Aorta (tissue), 5 donors: ENCODE measurements around the gene ALPL. TPM values are rescaled to one million over a fixed set of nuclear protein-coding genes. Genes with fewer than 3 reads are reported as not detected.
A peak's percentile ranks its signal among the peaks of the same experiment; 100 is the strongest.

ENCODE experiments used
- ATAC-seq: fragments of 200-7000 bp; cut with Tn5 transposase; one replicate; pipeline ENCODE4 v1.9.1; 2022; ENCODE audit warnings: moderate library complexity; ENCODE audit not compliant: low FRiP score
- DNase-seq, 2 donors: peaks; one replicate each; pipeline ENCODE4 v3.0.0-alpha.2; 2020
- H3K27ac ChIP-seq, 2 donors: one replicate each; pipeline ENCODE4 v1.5.1; 2013; ENCODE audit warnings: low read length in 2 of 2, mild to moderate bottlenecking in 2 of 2, moderate library complexity in 2 of 2, control low read depth in 1 of 2, inconsistent platforms in 1 of 2, low read depth in 1 of 2
- H3K27me3 ChIP-seq, 2 donors: one replicate each; pipeline ENCODE4 v1.6.1; 2013; ENCODE audit warnings: control low read depth in 1 of 2, low read length in 1 of 2, mild to moderate bottlenecking in 1 of 2, moderate library complexity in 1 of 2; ENCODE audit not compliant: insufficient read depth in 2 of 2, control insufficient read depth in 1 of 2
- H3K36me3 ChIP-seq, 2 donors: one replicate each; pipeline ENCODE4 v1.6.1; 2013; ENCODE audit warnings: control low read depth in 1 of 2, low read length in 1 of 2, mild to moderate bottlenecking in 1 of 2; ENCODE audit not compliant: insufficient read depth in 2 of 2, control insufficient read depth in 1 of 2
- H3K4me1 ChIP-seq, 2 donors: one replicate each; pipeline ENCODE4 v1.6.1; 2013; ENCODE audit warnings: low read length in 2 of 2, control low read depth in 1 of 2, mild to moderate bottlenecking in 1 of 2, moderate library complexity in 1 of 2; ENCODE audit not compliant: insufficient read depth in 2 of 2, control insufficient read depth in 1 of 2
- H3K4me3 ChIP-seq, 2 donors: one replicate each; pipeline ENCODE4 v1.5.1; 2013; ENCODE audit warnings: low read length in 2 of 2, control low read depth in 1 of 2, mild to moderate bottlenecking in 1 of 2
- H3K9me3 ChIP-seq: one replicate; pipeline ENCODE4 v1.6.1; 2013; ENCODE audit warnings: mild to moderate bottlenecking, low read length; ENCODE audit not compliant: control insufficient read depth
- WGBS, 2 donors: extraction: QIAGEN DNeasy Blood & Tissue Kit; methylation state at CpG; one replicate each; pipeline ENCODE4 v1.1.7; 2013; 5-methylcytosine and 5-hydroxymethylcytosine counted together
- intact Hi-C, 2 donors: fragments of 100-400 bp; cut with DNase I; formaldehyde crosslinking; loops; one replicate each; pipeline versions ENCODE4 v1.14.2 to v1.15.0; 2022
- polyA plus RNA-seq, 2 donors: library from polyadenylated mRNA; stranded (reverse); fragments of 200-250 nt; gene quantifications; one replicate each; pipeline ENCODE4 v1.2.3, GENCODE V29; 2013
- total RNA-seq, 2 donors: library from RNA; stranded (reverse); fragmentation: NEBNext Ultra II Directional; extraction: Animal tissue kit (Norgen Biotek cat#: 25700); gene quantifications; one replicate each; pipeline ENCODE4 v1.2.1, GENCODE V29; 2021
- donor health status: healthy with polysubstance abuse.
- donor health status: Bipolar disorder and iron deficiency.
- donor health status: DM: no; HTN: no; CAD: no.
- donor health status: DM: no; HTN: no; CAD: no.
- donor health status: DM: yes; HTN: yes; CAD: no.

ALPL gene
- total and polyA plus RNA-seq, 4 donors: 2.5 to 22.3 (median 5.5) TPM

GRCh38 chr1:21490774-21491487 lies 18.3 kb upstream of the ALPL start:
- Histone ChIP-seq H3K27me3 (no peaks in the 10 kb centered on the region), H3K4me1 (no peaks in the 10 kb centered on the region), H3K9me3 (no peaks in the 10 kb centered on the region), H3K27ac (no peak overlapping the region), H3K4me3 (no peak overlapping the region), H3K36me3 (no peaks in the 10 kb centered on the region)
- ATAC-seq: no peak
- peak in 1 of 2 donors; percentile 48 for DNase-seq
- 46 to 48% methylated on average over 11 of the region's 11 CpGs for WGBS, 2 donors
- intact Hi-C loops: no loop called here

- no peaks in the 10 kb centered on the region for H3K4me1 ChIP-seq
- H3K27me3 ChIP-seq: no peaks in the 10 kb centered on the region
- H3K27ac ChIP-seq: no peak overlapping the region
- no peaks in the 10 kb centered on the region for H3K9me3 ChIP-seq
- DNase-seq: no peak
- H3K4me3 ChIP-seq: no peak overlapping the region
- no peak for ATAC-seq
- no peaks in the 10 kb centered on the region for H3K36me3 ChIP-seq
- intact Hi-C loops: no loop called here
- WGBS, 2 donors: 54 to 55% methylated on average over 8 of the region's 8 CpGs
These were observed 17.5 kb upstream of the ALPL start for GRCh38 chr1:21491488-21492355.

GRCh38 chr1:21492356-21492625 lies 16.9 kb upstream of the ALPL start:
- ATAC-seq (no peak), DNase-seq (no peak)
- no peak overlapping the region for H3K4me3 ChIP-seq
- no peaks in the 10 kb centered on the region for H3K36me3 ChIP-seq
- no peaks in the 10 kb centered on the region for H3K9me3 ChIP-seq
- no peaks in the 10 kb centered on the region for H3K27me3 ChIP-seq
- H3K27ac ChIP-seq: no peak overlapping the region
- 41 to 43% methylated on average over 4 of the region's 4 CpGs for WGBS, 2 donors
- no peaks in the 10 kb centered on the region for H3K4me1 ChIP-seq
- intact Hi-C loops: no loop called here

- DNase-seq (no peak), ATAC-seq (no peak)
- no peak overlapping the region for H3K4me3 ChIP-seq
- H3K27me3 ChIP-seq: no peaks in the 10 kb centered on the region
- intact Hi-C loops: no loop called here
- no peaks in the 10 kb centered on the region for H3K4me1 ChIP-seq
- no peaks in the 10 kb centered on the region for H3K36me3 ChIP-seq
- H3K9me3 ChIP-seq: no peaks in the 10 kb centered on the region
- WGBS, 2 donors: 61 to 67% methylated on average over 6 of the region's 6 CpGs
- H3K27ac ChIP-seq: no peak overlapping the region
These were observed 15.0 kb upstream of the ALPL start for GRCh38 chr1:21494196-21494595.

GRCh38 chr1:21495225-21495820 lies 13.9 kb upstream of the ALPL start:
- ATAC-seq: no peak
- intact Hi-C loops: no loop called here

GRCh38 chr1:21496063-21496462 lies 13.2 kb upstream of the ALPL start:
- intact Hi-C loops: no loop called here
- Histone ChIP-seq H3K27ac (no peak overlapping the region), H3K4me1 (no peaks in the 10 kb centered on the region), H3K27me3 (no peaks in the 10 kb centered on the region), H3K4me3 (no peak overlapping the region), H3K36me3 (no peaks in the 10 kb centered on the region), H3K9me3 (no peaks in the 10 kb centered on the region)
- WGBS, 2 donors: 89 to 96% methylated on average over 1 of the region's 1 CpG
- DNase-seq: no peak
- ATAC-seq: no peak

More at GRCh38 chr1:21495225-21495820, 13.9 kb upstream of the ALPL start:
- whole genome bisulfite sequencing, 2 donors: 83 to 84% methylated on average over 7 of the region's 7 CpGs
- Histone ChIP-seq H3K9me3 (no peaks in the 10 kb centered on the region), H3K36me3 (no peaks in the 10 kb centered on the region), H3K4me1 (no peaks in the 10 kb centered on the region), H3K4me3 (no peak overlapping the region), H3K27ac (no peak overlapping the region), H3K27me3 (no peaks in the 10 kb centered on the region)
- no peak for DNase-seq

GRCh38 chr1:21496886-21497285 lies 12.3 kb upstream of the ALPL start:
- Histone ChIP-seq H3K9me3 (no peaks in the 10 kb centered on the region), H3K4me3 (no peak overlapping the region), H3K27me3 (no peaks in the 10 kb centered on the region), H3K4me1 (no peaks in the 10 kb centered on the region), H3K27ac (no peak overlapping the region), H3K36me3 (no peaks in the 10 kb centered on the region)
- 81 to 87% methylated on average over 3 of the region's 3 CpGs for WGBS, 2 donors
- ATAC-seq (no peak), DNase-seq (no peak)
- intact Hi-C loops: no loop called here

- ATAC-seq: no peak
- WGBS, 2 donors: 50 to 51% methylated on average over 7 of the region's 7 CpGs
- intact Hi-C loops: no loop called here
These were observed 11.7 kb upstream of the ALPL start for GRCh38 chr1:21497466-21498061.

More at GRCh38 chr1:21497466-21498061, 11.7 kb upstream of the ALPL start:
- no peaks in the 10 kb centered on the region for H3K27me3 ChIP-seq
- H3K27ac ChIP-seq: no peak overlapping the region
- no peak for DNase-seq
- H3K4me3 ChIP-seq: no peak overlapping the region
- no peaks in the 10 kb centered on the region for H3K9me3 ChIP-seq
- no peaks in the 10 kb centered on the region for H3K4me1 ChIP-seq
- H3K36me3 ChIP-seq: no peaks in the 10 kb centered on the region
